ENCODE measurements around the gene SOX9. TPM values are rescaled to one million over a fixed set of nuclear protein-coding genes. Genes with fewer than 3 reads are reported as not detected.

Gene SOX9
- total and polyA plus RNA-seq, 9 donors: 0.10 to 21.6 (median 1.6) TPM; not detected in 1

GRCh38 chr17:72077326-72077960, 43.4 kb upstream of the SOX9 start:
- Histone ChIP-seq H3K36me3 (no peaks in the 10 kb centered on the region), H3K4me3 (no peak overlapping the region), H3K27ac (no peak overlapping the region), H3K27me3 (no peaks in the 10 kb centered on the region), H3K4me1 (ENCODE audit: insufficient read depth) (no peaks in the 10 kb centered on the region), H3K9me3 (no peaks in the 10 kb centered on the region)
- TF ChIP-seq EP300 (IDR thresholded peaks at IDR 0.05) (no peak), POLR2A (IDR thresholded peaks at IDR 0.05) (no peak), CTCF (IDR thresholded peaks at IDR 0.05) (no peak)
- 49 to 63% (median 53%) methylated on average over 4 of the region's 4 CpGs for WGBS, 3 donors
- intact Hi-C loops (cut with DNase I): no loop called here
- DNase-seq: no peak

GRCh38 chr17:72079700-72080099, 41.1 kb upstream of the SOX9 start:
- Histone ChIP-seq H3K4me3 (no peak overlapping the region), H3K4me1 (ENCODE audit: insufficient read depth) (no peaks in the 10 kb centered on the region), H3K36me3 (no peaks in the 10 kb centered on the region), H3K27ac (no peak overlapping the region), H3K27me3 (no peaks in the 10 kb centered on the region), H3K9me3 (no peaks in the 10 kb centered on the region)
- TF ChIP-seq CTCF (IDR thresholded peaks at IDR 0.05) (no peak), POLR2A (IDR thresholded peaks at IDR 0.05) (no peak), EP300 (IDR thresholded peaks at IDR 0.05) (no peak)
- WGBS, 3 donors: 74 to 80% (median 74%) methylated on average over 3 of the region's 3 CpGs
- DNase-seq: no peak
- intact Hi-C loops (cut with DNase I): no loop called here

- Histone ChIP-seq H3K4me3 (no peak overlapping the region), H3K4me1 (ENCODE audit: insufficient read depth) (no peaks in the 10 kb centered on the region), H3K27me3 (no peaks in the 10 kb centered on the region), H3K9me3 (no peaks in the 10 kb centered on the region), H3K27ac (no peak overlapping the region), H3K36me3 (no peaks in the 10 kb centered on the region)
- WGBS, 3 donors: 68 to 91% (median 78%) methylated on average over 1 of the region's 1 CpG
- no peak for DNase-seq
- TF ChIP-seq CTCF (IDR thresholded peaks at IDR 0.05) (no peak), EP300 (IDR thresholded peaks at IDR 0.05) (no peak), POLR2A (IDR thresholded peaks at IDR 0.05) (no peak)
- intact Hi-C loops (cut with DNase I): no loop called here
Observed at GRCh38 chr17:72087876-72088275, 32.9 kb upstream of the SOX9 start.

GRCh38 chr17:72089453-72089987, 31.3 kb upstream of the SOX9 start:
- Histone ChIP-seq H3K27me3 (no peaks in the 10 kb centered on the region), H3K4me3 (no peak overlapping the region), H3K27ac (no peak overlapping the region), H3K4me1 (ENCODE audit: insufficient read depth) (no peaks in the 10 kb centered on the region), H3K36me3 (no peaks in the 10 kb centered on the region), H3K9me3 (no peaks in the 10 kb centered on the region)
- TF ChIP-seq CTCF (IDR thresholded peaks at IDR 0.05) (no peak), POLR2A (IDR thresholded peaks at IDR 0.05) (no peak), EP300 (IDR thresholded peaks at IDR 0.05) (no peak)
- intact Hi-C loops (cut with DNase I): no loop called here
- no peak for DNase-seq
- WGBS, 3 donors: 64 to 72% (median 72%) methylated on average over 7 of the region's 7 CpGs
